Activated CD4-positive, alpha-beta memory T cell treated with anti-CD3 and anti-CD28 coated beads for 36 hours (primary cell): ENCODE results near the gene PMM2. TPM values are rescaled to one million over a fixed set of nuclear protein-coding genes. Genes with fewer than 3 reads are reported as not detected.

Experiments
- CTCF ChIA-PET: fragments of 350-600 bp; sonication (Branson Sonifier 250); formaldehyde crosslinking; loops from one replicate; lab custom pipeline; 2021; ENCODE audit warnings: antibody characterized with exemption, inconsistent platforms; lab: Charles Lee
- POLR2A ChIA-PET: fragments of 350-600 bp; sonication (Branson Sonifier 250); formaldehyde crosslinking; loops from one replicate; lab custom pipeline; 2021; ENCODE audit warnings: antibody characterized with exemption; lab: Charles Lee
- DNase-seq: peaks from one replicate; pipeline ENCODE4 v3.0.0-alpha.2; 2020
- H3K27ac Mint-ChIP-seq: one replicate; pipeline ENCODE4 v1.8.0; 2021; ENCODE audit warnings: mixed read lengths
- H3K27me3 Mint-ChIP-seq: one replicate; pipeline ENCODE4 v1.8.0; 2021; ENCODE audit warnings: mixed read lengths
- H3K36me3 Mint-ChIP-seq: one replicate; pipeline ENCODE4 v1.8.0; 2021; ENCODE audit warnings: mixed read lengths
- H3K4me1 Mint-ChIP-seq: one replicate; pipeline ENCODE4 v1.8.0; 2021; ENCODE audit warnings: low read depth, mixed read lengths
- H3K4me3 Mint-ChIP-seq: one replicate; pipeline ENCODE4 v1.8.0; 2021; ENCODE audit warnings: mild to moderate bottlenecking, mixed read lengths
- H3K9me3 Mint-ChIP-seq: one replicate; pipeline ENCODE4 v1.8.0; 2021; ENCODE audit warnings: mixed read lengths
- intact Hi-C: fragments of 100-400 bp; cut with micrococcal nuclease; formaldehyde crosslinking; loops from one replicate; pipeline ENCODE4 v1.15.1; 2023
- total RNA-seq, 2 experiments: library from RNA; stranded (reverse); gene quantifications; one replicate each; pipeline ENCODE4 v1.2.3, GENCODE V29; 2021

Gene PMM2
- total RNA-seq, 2 experiments from 2014 or later: 34.0 to 36.0 TPM

GRCh38 chr16:8855972-8856371, 58.3 kb downstream of the PMM2 start:
- peaks cover 44% of the 10 kb centered on the region for H3K36me3 Mint-ChIP-seq
- intact Hi-C loops: no loop called here
- no peak overlapping the region for H3K4me3 Mint-ChIP-seq
- ChIA-PET POLR2A (interaction anchor here (1.9 kb wide), 1 partner anchor 13 kb away, joined by 6 read pairs; the partner anchor contains the start of gene CARHSP1), CTCF (interaction anchor here (1.2 to 1.5 kb wide), 3 partner anchors 24 to 153 kb away, joined by 3 to 9 read pairs (median 3); no protein-coding TSS in a partner anchor)
- peak overlapping the region; percentile 28 for H3K27ac Mint-ChIP-seq
- peaks cover 34% of the 10 kb centered on the region for H3K4me1 Mint-ChIP-seq
- DNase-seq: no peak
- H3K9me3 Mint-ChIP-seq: no peaks in the 10 kb centered on the region
- no peaks in the 10 kb centered on the region for H3K27me3 Mint-ChIP-seq

- ChIA-PET CTCF (no interaction called here), POLR2A (interaction anchor here (2.6 kb wide), 1 partner anchor 9 kb away, joined by 9 read pairs; the partner anchor contains the start of gene CARHSP1)
- Mint-ChIP-seq H3K27me3 (no peaks in the 10 kb centered on the region), H3K4me3 (no peak overlapping the region), H3K4me1 (peaks cover 25% of the 10 kb centered on the region), H3K36me3 (peaks cover 32% of the 10 kb centered on the region), H3K27ac (no peak overlapping the region), H3K9me3 (no peaks in the 10 kb centered on the region)
- DNase-seq: no peak
- intact Hi-C loops: no loop called here
Measured at GRCh38 chr16:8858994-8859912, 61.6 kb downstream of the PMM2 start.

- ChIA-PET CTCF (interaction anchor here (1.4 kb wide), 1 partner anchor 21 kb away, joined by 6 read pairs; no protein-coding TSS in a partner anchor), POLR2A (interaction anchor here (2.6 kb wide), 1 partner anchor 8 kb away, joined by 9 read pairs; the partner anchor contains the start of gene CARHSP1)
- H3K4me3 Mint-ChIP-seq: no peak overlapping the region
- no peak overlapping the region for H3K27ac Mint-ChIP-seq
- no peaks in the 10 kb centered on the region for H3K9me3 Mint-ChIP-seq
- DNase-seq: no peak
- no peaks in the 10 kb centered on the region for H3K27me3 Mint-ChIP-seq
- peaks cover 27% of the 10 kb centered on the region for H3K36me3 Mint-ChIP-seq
- peaks cover 27% of the 10 kb centered on the region for H3K4me1 Mint-ChIP-seq
- intact Hi-C loops: no loop called here
Measured at GRCh38 chr16:8859913-8860881, 62.6 kb downstream of the PMM2 start.

DNA sequence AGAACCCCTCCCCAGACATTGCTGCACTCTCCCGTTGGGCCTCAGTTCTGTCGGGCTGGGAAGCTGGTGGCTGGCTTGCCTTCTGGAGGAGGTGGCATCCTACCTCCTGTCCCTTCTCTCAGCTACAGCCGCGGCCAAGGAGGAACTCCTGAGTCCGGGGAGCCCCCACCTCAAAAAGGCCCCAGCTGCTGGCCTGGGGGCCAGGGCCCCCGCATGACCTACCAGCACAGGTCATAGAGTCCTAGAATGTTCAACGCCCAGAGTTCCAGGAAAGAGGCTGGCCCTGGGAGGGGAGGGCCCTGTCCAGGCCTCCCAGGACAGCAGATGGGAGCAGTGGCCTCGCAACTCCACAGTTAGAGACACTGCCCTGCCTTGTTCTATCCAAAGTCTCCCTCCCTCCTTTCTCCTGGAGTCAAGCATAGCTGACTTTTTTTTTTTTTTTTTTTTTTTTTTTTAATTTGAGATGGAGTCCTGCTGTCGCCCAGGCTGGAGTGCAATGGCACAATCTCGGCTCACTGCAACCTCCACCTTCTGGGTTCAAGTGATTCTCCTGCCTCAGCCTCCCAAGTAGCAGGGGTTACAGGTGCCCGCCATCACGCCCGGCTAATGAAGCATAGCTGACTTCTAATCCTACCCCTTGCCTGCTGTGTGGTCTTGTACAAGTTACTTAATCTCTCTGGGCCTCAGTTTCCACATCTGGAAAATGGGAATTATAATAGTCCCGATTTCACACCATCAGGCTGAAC, 64.1 kb downstream of the PMM2 start:
- H3K27me3 Mint-ChIP-seq: no peaks in the 10 kb centered on the region
- H3K4me3 Mint-ChIP-seq: no peak overlapping the region
- no peaks in the 10 kb centered on the region for H3K9me3 Mint-ChIP-seq
- POLR2A ChIA-PET: no interaction called here
- peaks cover 17% of the 10 kb centered on the region for H3K36me3 Mint-ChIP-seq
- DNase-seq: no peak
- H3K4me1 Mint-ChIP-seq: peaks cover 29% of the 10 kb centered on the region
- CTCF ChIA-PET: no interaction called here
- intact Hi-C loops: no loop called here
- peak overlapping the region; percentile 38 for H3K27ac Mint-ChIP-seq

GRCh38 chr16:8862309-8863130, 64.9 kb downstream of the PMM2 start:
- H3K4me3 Mint-ChIP-seq: no peak overlapping the region
- H3K27ac Mint-ChIP-seq: peak overlapping the region; percentile 24
- intact Hi-C loops: no loop called here
- no peaks in the 10 kb centered on the region for H3K9me3 Mint-ChIP-seq
- H3K4me1 Mint-ChIP-seq: peaks cover 31% of the 10 kb centered on the region
- H3K36me3 Mint-ChIP-seq: peaks cover 16% of the 10 kb centered on the region
- ChIA-PET CTCF (interaction anchor here (1.3 kb wide), 1 partner anchor 146 kb away, joined by 3 read pairs; no protein-coding TSS in a partner anchor), POLR2A (no interaction called here)
- no peaks in the 10 kb centered on the region for H3K27me3 Mint-ChIP-seq
- DNase-seq: no peak

DNA sequence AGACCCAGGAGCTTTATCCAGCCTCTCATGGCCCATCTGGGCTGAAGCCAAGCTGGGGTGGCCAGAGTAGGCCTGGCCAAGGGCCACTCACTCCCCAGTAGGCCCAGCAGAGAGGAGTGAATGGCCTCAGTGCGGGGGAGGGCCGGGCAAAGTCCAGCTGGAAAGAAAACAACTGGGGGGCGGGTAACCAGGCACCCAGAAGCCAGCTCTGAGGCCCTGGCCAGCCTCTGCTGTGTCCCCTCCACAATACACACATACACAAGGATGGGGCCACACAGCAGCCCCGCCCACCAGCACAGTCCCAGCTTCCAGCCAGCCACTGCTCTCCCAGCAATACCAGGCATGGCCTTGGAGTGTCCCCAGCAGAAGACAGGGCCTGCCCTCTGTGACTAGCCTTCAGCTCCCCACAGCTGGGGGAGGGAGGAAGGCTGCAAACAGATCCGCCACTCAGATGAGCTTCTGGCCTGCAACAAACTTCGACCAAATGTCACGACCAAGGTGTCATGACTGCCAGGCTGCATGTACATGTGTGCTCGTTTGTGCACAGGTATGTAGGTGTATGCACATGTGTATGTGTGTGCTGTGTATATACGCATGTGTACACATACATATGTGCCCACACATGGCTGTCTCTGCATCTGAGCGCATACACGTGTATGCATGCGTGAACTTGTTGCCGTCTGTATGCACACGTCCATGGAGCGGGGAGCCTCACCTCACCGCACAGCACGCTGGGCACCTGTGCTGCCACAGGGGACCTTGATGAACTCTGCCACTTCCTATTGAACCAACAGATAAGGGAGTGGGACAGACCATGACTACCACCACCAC, 66.2 kb downstream of the PMM2 start:
- no peaks in the 10 kb centered on the region for H3K27me3 Mint-ChIP-seq
- peaks cover 28% of the 10 kb centered on the region for H3K4me1 Mint-ChIP-seq
- CTCF ChIA-PET: interaction anchor here (0.6 to 1.3 kb wide), 2 partner anchors 11 to 145 kb away, joined by 3 read pairs; no protein-coding TSS in a partner anchor
- no peaks in the 10 kb centered on the region for H3K9me3 Mint-ChIP-seq
- H3K4me3 Mint-ChIP-seq: no peak overlapping the region
- peaks cover 11% of the 10 kb centered on the region for H3K36me3 Mint-ChIP-seq
- peak overlapping the region; percentile 8 for H3K27ac Mint-ChIP-seq
- no peak for DNase-seq
- intact Hi-C loops: no loop called here
- POLR2A ChIA-PET: no interaction called here

DNA sequence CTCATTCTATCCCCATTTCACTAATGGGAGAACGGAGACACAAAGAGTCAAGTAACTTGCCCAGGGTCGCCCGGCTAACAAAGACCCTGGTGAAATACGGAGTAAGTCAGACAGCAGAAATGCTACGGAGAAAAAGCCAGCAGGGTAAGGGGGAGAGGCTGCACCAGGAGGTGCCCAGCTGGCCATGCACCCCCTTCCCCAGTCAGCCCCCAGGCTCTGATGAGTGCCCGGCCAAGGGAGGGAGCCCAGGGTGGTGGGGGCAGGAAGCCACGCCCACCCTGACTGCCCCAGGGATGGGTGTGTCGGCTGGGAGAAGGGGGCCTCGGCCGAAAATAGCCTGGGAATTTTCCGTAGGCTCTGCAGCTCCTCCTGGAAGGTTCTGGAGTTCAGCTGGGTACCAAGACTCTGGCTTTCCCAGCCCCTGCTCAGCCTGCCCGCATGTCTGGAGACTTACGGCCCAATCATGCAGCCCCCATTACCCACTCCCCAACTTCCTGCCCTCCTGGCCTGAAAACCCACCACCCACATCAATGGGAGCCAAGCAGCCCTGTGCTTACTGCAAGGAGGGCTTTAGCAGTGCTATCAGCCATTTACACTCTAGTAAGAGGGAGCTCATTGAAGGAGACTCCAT, 67.0 kb downstream of the PMM2 start:
- H3K4me1 Mint-ChIP-seq: peaks cover 32% of the 10 kb centered on the region
- CTCF ChIA-PET: interaction anchor here (0.5 kb wide), 1 partner anchor 15 kb away, joined by 3 read pairs; no protein-coding TSS in a partner anchor

GRCh38 chr16:8865145-8865882, 67.7 kb downstream of the PMM2 start:
- intact Hi-C loops: loop anchor here (5.0 kb wide), 3 partner anchors 48 to 212 kb away; no protein-coding TSS in a partner anchor
- no peak for DNase-seq
- no peaks in the 10 kb centered on the region for H3K27me3 Mint-ChIP-seq
- POLR2A ChIA-PET: no interaction called here
- peaks cover 6% of the 10 kb centered on the region for H3K36me3 Mint-ChIP-seq
- peak overlapping the region; percentile 16 for H3K4me3 Mint-ChIP-seq
- CTCF ChIA-PET: interaction anchor here (0.5 kb wide), 1 partner anchor 14 kb away, joined by 3 read pairs; no protein-coding TSS in a partner anchor
- peaks cover 35% of the 10 kb centered on the region for H3K4me1 Mint-ChIP-seq
- H3K9me3 Mint-ChIP-seq: no peaks in the 10 kb centered on the region
- H3K27ac Mint-ChIP-seq: no peak overlapping the region

More for the DNA sequence above, 67.0 kb downstream of the PMM2 start:
- POLR2A ChIA-PET: no interaction called here
- intact Hi-C loops: loop anchor here (5.0 kb wide), 3 partner anchors 47 to 213 kb away; no protein-coding TSS in a partner anchor
- DNase-seq: no peak
- H3K36me3 Mint-ChIP-seq: peaks cover 7% of the 10 kb centered on the region
- no peaks in the 10 kb centered on the region for H3K27me3 Mint-ChIP-seq
- no peak overlapping the region for H3K4me3 Mint-ChIP-seq
- no peak overlapping the region for H3K27ac Mint-ChIP-seq
- no peaks in the 10 kb centered on the region for H3K9me3 Mint-ChIP-seq
